Esophagus muscularis mucosa (tissue), 4 donors: ENCODE data around the gene ANKRD44.

Experiments
- EP300 ChIP-seq: sonication (generic); formaldehyde crosslinking; IDR thresholded peaks from one replicate; pipeline ENCODE4 v1.6.1; 2017; ENCODE audit warnings: antibody characterized with exemption
- POLR2A ChIP-seq: fragments of 450-650 bp; IDR thresholded peaks from one replicate; pipeline ENCODE4 v1.6.1; 2017; ENCODE audit warnings: antibody characterized with exemption, moderate library complexity, mild to moderate bottlenecking, low read depth
- POLR2AphosphoS5 ChIP-seq, 2 donors: sonication (generic); formaldehyde crosslinking; IDR thresholded peaks; one replicate each; pipeline ENCODE4 v1.6.1; 2017; ENCODE audit warnings: antibody characterized with exemption in 2 of 2
- TF ChIP-seq, protein P1 (sequence below), 3 experiments: fragments of 200-600 bp in 2 of 3; fragments of 450-650 bp in 1 of 3; sonication (generic) in 2 of 3; IDR thresholded peaks; one replicate each; pipeline ENCODE4 v1.5.1; 2017 to 2019; ENCODE audit warnings: antibody characterized with exemption in 3 of 3, mild to moderate bottlenecking in 2 of 3, moderate library complexity in 1 of 3

- TF ChIP-seq, protein P1, sequence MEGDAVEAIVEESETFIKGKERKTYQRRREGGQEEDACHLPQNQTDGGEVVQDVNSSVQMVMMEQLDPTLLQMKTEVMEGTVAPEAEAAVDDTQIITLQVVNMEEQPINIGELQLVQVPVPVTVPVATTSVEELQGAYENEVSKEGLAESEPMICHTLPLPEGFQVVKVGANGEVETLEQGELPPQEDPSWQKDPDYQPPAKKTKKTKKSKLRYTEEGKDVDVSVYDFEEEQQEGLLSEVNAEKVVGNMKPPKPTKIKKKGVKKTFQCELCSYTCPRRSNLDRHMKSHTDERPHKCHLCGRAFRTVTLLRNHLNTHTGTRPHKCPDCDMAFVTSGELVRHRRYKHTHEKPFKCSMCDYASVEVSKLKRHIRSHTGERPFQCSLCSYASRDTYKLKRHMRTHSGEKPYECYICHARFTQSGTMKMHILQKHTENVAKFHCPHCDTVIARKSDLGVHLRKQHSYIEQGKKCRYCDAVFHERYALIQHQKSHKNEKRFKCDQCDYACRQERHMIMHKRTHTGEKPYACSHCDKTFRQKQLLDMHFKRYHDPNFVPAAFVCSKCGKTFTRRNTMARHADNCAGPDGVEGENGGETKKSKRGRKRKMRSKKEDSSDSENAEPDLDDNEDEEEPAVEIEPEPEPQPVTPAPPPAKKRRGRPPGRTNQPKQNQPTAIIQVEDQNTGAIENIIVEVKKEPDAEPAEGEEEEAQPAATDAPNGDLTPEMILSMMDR (IDR thresholded peaks at IDR 0.05) = no peak
- TF ChIP-seq POLR2A (no peak), EP300 (no peak), POLR2AphosphoS5 (IDR thresholded peaks at IDR 0.05) (no peak)
Measured at GRCh38 chr2:197189426-197190099, 121.0 kb downstream of the ANKRD44 start.
